Lower leg skin (tissue), 4 donors: Measurements from ENCODE around the gene CCR4. TPM values are rescaled to one million over a fixed set of nuclear protein-coding genes. Genes with fewer than 3 reads are reported as not detected.

Experiments
- DNase-seq, 2 donors: peaks; one replicate each; pipeline ENCODE4 v3.0.0-alpha.2; 2019; ENCODE audit warnings: low spot score in 2 of 2
- H3K4me3 ChIP-seq: fragments of 200-600 bp; sonication (generic); 2 replicates; pipeline ENCODE4 v1.5.1; 2017; ENCODE audit warnings: mild to moderate bottlenecking, low read depth; ENCODE audit not compliant: poor library complexity, severe bottlenecking
- POLR2A ChIP-seq, 2 donors: fragments of 450-650 bp; IDR thresholded peaks; one replicate each; pipeline ENCODE4 v1.6.1; 2016 to 2017; ENCODE audit warnings: antibody characterized with exemption in 2 of 2, mild to moderate bottlenecking in 1 of 2, moderate library complexity in 1 of 2
- WGBS, 2 donors: methylation state at CpG; one replicate each; pipeline ENCODE4 v1.1.5; 2018; 5-methylcytosine and 5-hydroxymethylcytosine counted together
- intact Hi-C: fragments of 100-400 bp; cut with DNase I; formaldehyde crosslinking; loops from one replicate; pipeline ENCODE4 v1.15.0; 2023; ENCODE audit warnings: low total_unique reads
- total RNA-seq, 4 donors: library from RNA; depleted of rRNA; stranded (reverse); fragments of >200 nt; gene quantifications; one replicate each; pipeline ENCODE4 v1.1.0, GENCODE V29; 2016
- TF ChIP-seq, protein P1 (sequence below), 3 donors: fragments of 450-650 bp; IDR thresholded peaks; one replicate each; pipeline ENCODE4 v1.5.1; 2016; ENCODE audit warnings: antibody characterized with exemption in 3 of 3, mild to moderate bottlenecking in 3 of 3, moderate library complexity in 2 of 3

CCR4 gene
- total RNA-seq, 4 donors from 2014 or later, result 0.23 to 0.69 (median 0.42) TPM

DNA sequence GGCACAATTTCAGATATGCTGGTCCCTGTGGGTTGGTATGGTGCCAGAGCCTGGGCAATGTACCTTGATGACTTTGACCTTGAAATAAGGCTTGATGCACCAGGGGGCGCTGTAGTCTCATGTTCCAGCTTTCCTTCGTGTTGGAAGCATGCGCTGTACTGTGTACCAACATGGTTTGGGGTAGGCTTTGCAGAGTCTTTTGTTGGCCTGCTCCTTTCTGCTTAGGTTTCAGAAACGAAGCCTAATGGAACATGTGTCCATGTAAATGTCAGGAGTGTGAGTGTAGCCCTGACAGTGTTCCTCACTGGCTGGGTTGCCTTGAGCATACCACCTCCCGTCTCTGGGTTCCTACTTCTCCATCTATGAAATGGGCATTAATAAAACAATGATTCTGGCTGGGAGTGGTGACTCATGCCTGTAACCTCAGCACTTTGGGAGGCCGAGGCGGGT is 3.6 kb upstream of the CCR4 start:
- intact Hi-C loops, result no loop called here
- H3K4me3 ChIP-seq, result no peak overlapping the region
- peak; percentile 76 to 93 for DNase-seq
- TF ChIP-seq, protein P1, sequence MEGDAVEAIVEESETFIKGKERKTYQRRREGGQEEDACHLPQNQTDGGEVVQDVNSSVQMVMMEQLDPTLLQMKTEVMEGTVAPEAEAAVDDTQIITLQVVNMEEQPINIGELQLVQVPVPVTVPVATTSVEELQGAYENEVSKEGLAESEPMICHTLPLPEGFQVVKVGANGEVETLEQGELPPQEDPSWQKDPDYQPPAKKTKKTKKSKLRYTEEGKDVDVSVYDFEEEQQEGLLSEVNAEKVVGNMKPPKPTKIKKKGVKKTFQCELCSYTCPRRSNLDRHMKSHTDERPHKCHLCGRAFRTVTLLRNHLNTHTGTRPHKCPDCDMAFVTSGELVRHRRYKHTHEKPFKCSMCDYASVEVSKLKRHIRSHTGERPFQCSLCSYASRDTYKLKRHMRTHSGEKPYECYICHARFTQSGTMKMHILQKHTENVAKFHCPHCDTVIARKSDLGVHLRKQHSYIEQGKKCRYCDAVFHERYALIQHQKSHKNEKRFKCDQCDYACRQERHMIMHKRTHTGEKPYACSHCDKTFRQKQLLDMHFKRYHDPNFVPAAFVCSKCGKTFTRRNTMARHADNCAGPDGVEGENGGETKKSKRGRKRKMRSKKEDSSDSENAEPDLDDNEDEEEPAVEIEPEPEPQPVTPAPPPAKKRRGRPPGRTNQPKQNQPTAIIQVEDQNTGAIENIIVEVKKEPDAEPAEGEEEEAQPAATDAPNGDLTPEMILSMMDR (IDR thresholded peaks at IDR 0.05), result no peak
- no peak for TF ChIP-seq POLR2A (IDR thresholded peaks at IDR 0.05)
- 42 to 43% methylated on average over 7 of the region's 7 CpGs for WGBS, 2 donors

DNA sequence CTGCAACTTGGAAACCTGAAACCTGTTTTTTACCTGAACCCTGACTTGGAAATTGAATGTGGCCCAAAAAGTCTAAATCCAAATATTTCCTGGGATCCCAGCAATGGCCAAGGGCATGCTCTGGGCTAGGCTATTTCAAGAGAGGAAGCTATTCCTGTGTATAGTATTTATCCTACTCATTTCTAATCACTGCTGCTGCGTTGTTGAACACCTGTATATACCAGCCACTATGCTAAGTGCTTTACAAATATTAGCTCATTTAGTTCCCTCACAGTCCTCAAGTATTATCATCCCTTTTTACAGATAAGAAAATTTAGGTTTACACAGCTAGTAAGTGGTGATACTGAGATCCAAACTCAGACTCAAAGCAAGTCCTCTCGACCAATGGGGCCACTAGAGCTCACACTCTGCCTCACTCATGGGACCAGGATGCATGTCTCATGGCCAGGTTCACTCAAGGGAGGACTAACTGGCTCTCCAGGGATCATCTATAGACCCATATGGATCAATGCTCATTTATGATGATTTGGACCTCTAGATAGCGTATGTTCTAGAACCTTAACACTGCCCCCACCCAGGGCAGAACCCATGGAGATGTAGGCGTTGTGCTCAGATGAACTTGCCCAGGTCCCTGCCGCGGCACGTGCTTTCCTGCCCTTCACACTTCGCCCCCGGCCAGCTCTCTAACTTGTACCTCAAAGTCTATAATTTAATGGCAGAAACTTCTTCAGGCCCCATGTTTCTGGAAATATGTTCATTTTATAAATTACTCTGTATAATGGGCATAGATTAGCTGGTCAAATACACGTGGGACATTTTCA is 2.6 kb upstream of the CCR4 start:
- intact Hi-C loops, result no loop called here
- H3K4me3 ChIP-seq, result no peak overlapping the region
- WGBS, 2 donors, result 91 to 96% methylated on average over 10 of the region's 10 CpGs
- DNase-seq, result no peak
- TF ChIP-seq, protein P1 (IDR thresholded peaks at IDR 0.05), result no peak
- TF ChIP-seq POLR2A (IDR thresholded peaks at IDR 0.05), result no peak

DNA sequence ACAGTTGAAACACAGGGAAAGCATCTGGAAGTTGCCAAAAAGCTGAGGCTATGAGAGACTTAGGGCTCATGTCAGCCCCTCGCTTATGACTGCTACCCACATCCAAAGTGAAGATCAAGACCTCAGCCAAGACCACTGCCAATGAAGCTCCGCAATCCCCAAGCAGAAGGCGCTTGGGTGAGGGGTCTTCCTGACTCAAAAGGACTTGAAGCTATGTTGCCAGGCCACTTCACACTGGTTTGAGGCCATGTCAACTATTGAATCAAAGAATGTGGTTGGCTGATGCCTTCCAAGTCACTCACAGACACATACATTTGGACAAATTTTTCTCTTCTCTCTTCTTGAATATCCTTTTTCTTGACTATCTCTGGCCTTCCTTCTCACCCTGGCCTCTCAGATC is 928 bp upstream of the CCR4 start:
- WGBS, 2 donors, result 97% methylated on average over 3 of the region's 3 CpGs
- no peak for TF ChIP-seq POLR2A (IDR thresholded peaks at IDR 0.05)
- TF ChIP-seq, protein P1 (IDR thresholded peaks at IDR 0.05), result no peak
- H3K4me3 ChIP-seq, result no peak overlapping the region
- DNase-seq, result no peak
- intact Hi-C loops, result loop anchor here (10.0 kb wide), 1 partner anchor 124 kb away; no protein-coding TSS in a partner anchor

DNA sequence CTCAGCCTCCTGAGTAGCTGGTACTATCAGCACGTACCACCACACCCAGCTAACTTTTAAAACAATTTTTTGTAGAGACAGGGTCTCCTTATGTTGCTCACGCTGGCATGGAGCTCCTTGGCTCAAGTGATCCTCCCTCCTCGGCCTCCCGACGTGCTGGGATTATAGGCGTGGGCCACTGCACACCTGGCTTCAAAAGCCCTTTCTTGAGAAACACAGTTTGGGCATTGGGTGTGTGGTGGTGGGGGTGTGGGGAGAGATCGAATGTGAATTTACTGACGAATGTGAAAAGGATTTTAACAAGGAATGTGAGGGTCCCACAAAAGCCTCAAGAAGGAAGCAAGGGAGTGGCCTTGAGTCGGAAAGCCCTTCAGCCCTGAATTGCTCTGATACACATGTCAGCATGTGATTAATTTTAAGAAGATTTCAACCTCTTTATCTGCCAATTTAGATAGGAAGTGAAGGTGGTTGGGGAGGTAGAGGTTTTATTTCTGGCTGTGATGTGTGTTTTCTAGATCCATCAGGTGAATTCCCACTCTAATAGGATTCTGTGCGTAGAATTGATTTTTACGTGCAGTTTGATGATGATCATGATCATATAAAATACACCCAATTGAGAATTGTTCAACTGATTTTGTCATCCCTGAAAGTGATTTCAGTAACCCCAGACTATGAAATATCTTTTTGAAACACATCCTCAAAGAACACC is 1.1 kb downstream of the CCR4 start:
- intact Hi-C loops, result loop anchor here (10.0 kb wide), 1 partner anchor 122 kb away; no protein-coding TSS in a partner anchor
- no peak for TF ChIP-seq POLR2A (IDR thresholded peaks at IDR 0.05)
- TF ChIP-seq, protein P1 (IDR thresholded peaks at IDR 0.05), result no peak
- no peak for DNase-seq
- H3K4me3 ChIP-seq, result no peak overlapping the region
- 87 to 93% methylated on average over 11 of the region's 11 CpGs for WGBS, 2 donors

DNA sequence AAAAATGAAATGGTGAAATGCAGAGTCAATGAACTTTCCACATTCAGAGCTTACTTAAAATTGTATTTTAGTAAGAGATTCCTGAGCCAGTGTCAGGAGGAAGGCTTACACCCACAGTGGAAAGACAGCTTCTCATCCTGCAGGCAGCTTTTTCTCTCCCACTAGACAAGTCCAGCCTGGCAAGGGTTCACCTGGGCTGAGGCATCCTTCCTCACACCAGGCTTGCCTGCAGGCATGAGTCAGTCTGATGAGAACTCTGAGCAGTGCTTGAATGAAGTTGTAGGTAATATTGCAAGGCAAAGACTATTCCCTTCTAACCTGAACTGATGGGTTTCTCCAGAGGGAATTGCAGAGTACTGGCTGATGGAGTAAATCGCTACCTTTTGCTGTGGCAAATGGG is 3.1 kb downstream of the CCR4 start:
- TF ChIP-seq POLR2A (IDR thresholded peaks at IDR 0.05), result no peak
- TF ChIP-seq, protein P1 (IDR thresholded peaks at IDR 0.05), result no peak
- no peak overlapping the region for H3K4me3 ChIP-seq
- 71 to 79% methylated on average over 1 of the region's 1 CpG for WGBS, 2 donors
- intact Hi-C loops, result loop anchor here (10.0 kb wide), 1 partner anchor 120 kb away; no protein-coding TSS in a partner anchor
- peak in 1 of 2 donors; percentile 58 for DNase-seq
